Middle frontal gyrus (tissue), 1 donor: Measurements from ENCODE around the gene RAD51B.
"Not testable (repeated sequence)": the region's sequence is repeated elsewhere in the genome, so short reads cannot be mapped to it uniquely, and the experiment has no call there.

ENCODE experiments used
- DNase-seq: peaks from one replicate; pipeline ENCODE4 v3.0.0-alpha.2; 2015; ENCODE audit warnings: low spot score; ENCODE audit errors: extremely low spot score

RAD51B gene

DNA sequence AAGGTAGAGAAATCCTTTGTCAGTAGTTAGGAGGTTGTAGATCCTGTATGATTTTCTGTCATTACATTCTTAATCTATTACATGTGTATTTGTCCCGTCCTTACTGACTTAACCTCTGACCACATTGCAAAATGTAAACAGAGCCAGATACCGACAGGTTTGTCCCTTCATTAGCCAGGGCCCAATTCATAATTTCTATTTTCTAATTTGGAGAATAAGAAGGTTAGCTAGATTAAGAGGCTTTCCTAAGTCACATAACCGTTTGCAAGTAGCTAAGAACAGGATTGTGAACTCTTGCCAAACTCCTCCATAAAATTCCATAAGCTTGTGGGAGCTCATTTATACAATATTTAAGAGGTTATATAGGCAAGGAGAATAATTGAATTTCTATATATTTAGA, 352.6 kb downstream of the RAD51B start:
- no peak for DNase-seq

DNA sequence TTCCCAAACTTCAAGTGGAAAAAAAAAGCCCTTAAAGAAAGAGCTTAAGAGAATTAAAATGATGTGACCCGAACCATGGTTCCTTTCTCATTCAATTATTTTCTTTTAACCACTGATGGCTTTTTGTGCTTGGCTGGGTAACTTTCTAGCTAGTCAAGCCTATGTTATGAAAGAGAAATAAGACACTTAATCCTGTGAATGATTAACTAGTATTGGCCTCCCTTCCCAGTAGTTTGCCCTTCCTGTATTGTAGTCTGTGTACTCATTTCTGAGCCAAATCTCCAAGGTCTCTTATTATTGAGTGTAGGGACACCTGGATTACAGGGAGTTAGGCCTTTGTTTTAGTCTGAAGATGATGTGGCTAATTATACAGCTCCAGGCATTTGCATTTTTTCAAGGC, 353.0 kb downstream of the RAD51B start:
- DNase-seq: no peak

DNA sequence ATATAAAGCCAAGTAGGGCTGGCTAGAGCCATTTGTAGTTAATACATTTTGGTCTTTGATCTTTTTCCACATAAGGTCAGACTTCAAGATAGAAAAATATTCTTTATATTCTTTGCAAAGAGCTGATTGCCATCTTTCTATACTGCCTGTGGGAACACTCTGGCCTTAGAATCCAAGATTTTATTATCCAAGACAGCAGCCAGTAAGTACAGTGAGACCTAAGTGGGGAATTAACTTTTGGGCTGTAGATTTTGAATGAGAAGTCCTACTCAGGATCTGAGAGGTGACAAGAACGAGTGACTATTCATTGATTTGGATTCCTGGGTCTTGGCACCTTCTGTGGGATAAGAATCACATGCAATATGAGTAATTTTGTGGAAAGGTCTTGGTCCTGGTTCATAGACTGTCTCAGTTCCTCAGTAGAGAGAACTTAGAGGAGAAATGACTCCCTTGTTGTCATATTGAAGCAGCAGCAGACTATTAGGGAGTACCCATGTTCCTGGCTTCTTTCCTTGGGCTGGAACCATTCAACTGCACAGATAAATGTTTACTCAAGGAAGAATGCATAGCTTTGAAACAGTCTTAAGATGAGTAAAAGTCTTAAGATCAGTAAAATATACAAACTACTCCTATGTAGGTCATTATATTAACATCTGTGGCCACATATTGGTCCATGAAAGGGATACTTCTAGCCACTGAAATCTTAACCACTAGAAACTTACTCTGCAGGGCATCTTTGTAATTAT, 353.8 kb downstream of the RAD51B start:
- DNase-seq: no peak

DNA sequence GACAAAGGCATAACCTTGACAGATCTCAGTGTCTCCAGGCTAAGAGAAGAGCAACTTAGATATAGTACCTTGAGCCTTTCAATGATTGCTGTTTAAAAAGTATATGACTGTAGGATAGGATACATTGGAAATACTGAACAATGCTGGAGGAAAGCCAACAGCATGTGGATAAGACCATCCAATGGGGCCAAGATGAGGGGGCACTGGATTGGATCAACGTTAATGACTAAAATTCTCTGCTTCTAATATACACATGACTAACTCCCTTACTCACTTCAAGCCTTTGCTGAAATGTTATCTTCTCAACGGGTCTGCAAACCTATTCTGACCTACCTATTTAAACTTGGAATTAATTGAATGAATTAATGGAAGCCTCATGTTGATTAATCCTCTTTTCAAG, 354.9 kb downstream of the RAD51B start:
- DNase-seq: no peak

DNA sequence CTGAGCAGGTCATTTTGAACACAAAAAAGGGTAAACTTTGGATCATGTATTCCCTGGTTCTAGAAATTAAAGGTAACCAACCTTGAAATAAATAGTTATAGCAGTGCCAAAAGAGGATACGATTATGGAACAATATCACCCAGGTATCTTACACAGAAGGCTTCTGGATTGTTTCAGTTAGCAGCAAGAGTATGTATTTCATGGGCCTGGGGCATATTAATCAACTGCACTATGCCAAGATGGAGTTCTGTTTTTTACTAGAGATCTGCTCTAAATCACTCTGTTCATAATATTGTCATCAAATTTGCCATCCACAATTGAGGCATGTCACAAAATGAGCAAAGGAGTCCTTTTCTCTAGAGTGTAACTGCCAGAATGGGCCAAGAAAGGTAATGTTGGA, 357.1 kb downstream of the RAD51B start:
- no peak for DNase-seq

DNA sequence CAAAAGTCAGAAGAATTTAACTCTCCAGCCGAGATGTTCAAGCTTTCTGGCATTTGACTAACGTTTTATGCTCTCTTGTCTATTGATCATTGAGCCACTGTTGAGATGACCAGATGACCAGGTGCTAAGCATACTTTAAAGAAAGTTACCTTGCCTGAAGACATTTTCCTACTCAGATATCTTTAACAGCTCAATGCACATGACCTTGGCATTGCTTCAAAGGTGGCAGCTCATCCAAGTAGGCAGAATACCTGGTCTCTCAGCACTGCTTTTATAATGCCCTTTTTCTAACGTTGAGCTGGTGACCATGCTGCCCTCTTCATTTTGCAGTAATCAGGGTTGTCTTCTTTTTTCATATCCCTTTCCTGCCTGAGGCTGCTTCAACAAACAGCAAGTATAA, 358.1 kb downstream of the RAD51B start:
- no peak for DNase-seq

DNA sequence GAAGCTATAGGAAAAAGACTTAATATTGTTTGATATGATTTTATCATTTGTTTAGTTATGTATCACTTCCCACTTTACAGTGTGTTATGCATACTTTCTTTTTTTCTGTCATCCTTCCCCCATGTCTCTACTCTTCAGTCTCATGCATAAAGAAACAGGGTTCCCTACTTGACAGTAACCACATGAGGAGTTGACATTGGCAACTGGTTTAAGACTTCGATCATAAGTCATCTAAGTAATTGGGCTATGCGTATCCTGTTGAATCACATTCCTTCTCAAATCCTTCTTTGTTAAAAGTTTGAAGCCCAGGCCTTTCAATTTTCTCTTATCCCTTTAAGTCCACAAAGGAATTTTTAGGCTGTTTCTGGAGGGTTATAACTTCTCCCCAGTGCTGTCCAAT, 358.7 kb downstream of the RAD51B start:
- no peak for DNase-seq

DNA sequence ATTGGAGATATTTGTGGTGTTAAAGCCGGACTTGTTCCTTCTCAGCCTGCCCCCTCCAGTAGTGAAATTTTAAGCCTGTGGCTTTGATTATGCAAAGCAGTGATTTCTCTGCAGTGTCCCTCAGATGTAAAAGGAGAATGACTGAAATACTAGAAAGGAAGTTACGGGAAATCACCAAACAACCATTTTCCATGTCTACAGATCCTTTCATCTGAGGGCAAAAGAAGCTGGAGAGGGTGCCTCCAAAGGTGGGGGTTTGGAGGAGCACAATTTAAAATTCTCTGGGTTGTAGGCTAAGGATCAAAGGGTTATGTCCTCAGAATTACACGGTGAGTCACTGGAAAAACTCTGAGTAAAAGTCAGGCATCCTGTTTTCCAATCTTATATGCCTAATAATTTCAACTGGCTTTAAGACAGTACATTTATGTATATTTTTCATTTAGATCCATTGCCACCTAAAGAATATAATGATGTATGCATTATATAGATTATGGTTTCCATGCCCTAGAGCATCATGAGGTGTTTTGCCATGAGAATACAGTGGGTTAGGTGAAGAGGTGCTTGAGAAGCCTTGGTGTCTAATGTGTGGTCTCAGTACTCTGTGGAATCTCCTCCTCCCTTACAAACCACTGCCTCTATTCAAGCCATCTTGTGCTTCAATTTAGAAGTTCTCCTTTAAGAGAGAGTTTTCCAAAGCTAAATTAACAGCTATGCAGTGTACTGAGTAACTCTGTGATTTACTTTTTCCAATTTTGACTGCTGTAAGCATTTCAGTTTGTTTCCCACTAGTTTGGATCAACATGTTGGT, 362.1 kb downstream of the RAD51B start:
- DNase-seq: no peak

DNA sequence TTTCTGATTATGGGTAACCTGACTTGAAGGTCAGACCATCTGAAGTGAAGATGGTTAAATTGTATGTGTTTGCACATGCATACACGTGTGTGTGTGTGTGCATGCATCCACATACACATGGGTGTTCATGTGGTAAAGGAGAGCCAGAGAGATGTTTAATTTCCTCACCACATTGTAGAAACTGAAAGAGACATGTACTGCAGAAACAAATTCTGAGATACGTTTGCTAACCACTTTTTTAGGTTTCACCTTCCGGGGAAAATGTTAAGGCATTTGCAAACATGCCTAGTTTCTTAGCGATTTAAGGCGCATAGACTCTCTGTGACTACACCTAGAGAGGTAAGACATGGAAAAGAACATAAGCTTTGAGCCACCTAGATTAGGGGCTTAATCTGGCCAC, 362.9 kb downstream of the RAD51B start:
- DNase-seq: no peak

DNA sequence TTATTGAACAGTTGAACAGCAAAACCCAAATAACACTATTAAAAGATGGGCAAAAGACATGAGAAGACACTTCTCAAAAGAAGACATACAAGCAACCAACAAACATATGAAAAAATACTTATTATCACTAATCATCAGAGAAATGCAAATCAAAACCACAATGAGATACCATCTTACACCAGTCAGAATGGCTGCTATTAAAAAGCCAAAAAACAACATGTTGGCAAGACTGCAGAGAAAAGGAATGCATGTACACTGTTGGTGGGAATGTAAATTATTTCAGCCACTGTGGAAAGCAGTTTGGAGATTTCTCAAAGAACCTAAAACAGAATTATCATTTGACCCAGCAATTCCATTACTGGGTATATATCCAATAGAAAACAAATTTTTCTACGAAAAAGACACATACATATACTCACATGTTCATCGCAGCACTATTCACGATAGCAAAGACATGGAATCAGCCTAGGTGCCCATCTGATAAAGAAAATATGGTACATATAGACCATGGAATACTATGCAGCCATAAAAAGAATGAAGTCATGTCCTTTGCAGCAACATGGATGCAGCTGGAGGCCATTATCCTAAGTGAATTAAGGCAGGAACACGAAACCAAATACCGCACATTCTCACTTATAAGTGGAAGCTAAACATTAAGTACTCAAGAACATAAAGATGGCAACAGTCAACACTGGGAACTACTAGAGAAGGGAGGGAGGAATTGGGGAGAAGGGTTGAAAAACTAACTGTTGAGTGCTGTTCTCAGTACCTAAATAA, 367.1 kb downstream of the RAD51B start:
- DNase-seq: not testable (repeated sequence)

DNA sequence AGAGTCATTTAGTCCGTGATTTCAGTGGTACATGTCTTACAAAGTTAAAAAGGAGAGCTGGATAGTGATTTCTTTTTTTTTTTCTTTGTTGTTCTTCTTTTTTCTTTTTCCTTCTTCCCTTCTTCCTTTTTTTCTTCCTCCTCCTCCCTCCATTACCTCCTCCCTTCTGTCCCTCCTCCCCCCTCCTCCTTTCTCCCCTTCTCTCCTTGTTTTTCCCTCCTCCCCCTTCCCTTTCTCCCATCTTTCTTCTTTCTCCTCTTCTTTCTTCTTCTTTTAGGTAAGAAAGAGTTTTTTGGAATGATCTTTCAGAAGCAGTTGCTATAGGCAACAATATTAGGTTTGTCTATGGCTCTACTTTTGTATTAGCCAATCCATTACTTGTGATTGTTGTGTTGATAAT, 368.6 kb downstream of the RAD51B start:
- no peak for DNase-seq

DNA sequence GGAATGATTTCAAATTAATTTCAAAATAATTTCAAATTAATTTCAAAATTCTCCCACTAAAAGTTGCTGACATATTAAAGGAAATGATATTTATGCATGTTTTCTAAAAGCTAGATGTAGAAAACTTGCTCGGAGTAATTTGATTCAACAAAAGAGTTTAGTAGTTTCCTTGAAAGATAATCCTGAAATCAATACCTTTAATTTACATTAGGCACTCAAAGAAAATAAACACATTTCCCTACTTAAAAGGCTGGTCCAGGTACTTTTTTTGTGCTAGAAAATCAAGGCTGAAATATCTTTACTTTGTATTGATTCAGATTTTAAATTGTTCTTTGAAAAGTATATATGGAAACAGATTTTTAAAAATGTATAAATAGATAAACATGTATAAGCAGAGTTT, 370.5 kb downstream of the RAD51B start:
- DNase-seq: no peak

DNA sequence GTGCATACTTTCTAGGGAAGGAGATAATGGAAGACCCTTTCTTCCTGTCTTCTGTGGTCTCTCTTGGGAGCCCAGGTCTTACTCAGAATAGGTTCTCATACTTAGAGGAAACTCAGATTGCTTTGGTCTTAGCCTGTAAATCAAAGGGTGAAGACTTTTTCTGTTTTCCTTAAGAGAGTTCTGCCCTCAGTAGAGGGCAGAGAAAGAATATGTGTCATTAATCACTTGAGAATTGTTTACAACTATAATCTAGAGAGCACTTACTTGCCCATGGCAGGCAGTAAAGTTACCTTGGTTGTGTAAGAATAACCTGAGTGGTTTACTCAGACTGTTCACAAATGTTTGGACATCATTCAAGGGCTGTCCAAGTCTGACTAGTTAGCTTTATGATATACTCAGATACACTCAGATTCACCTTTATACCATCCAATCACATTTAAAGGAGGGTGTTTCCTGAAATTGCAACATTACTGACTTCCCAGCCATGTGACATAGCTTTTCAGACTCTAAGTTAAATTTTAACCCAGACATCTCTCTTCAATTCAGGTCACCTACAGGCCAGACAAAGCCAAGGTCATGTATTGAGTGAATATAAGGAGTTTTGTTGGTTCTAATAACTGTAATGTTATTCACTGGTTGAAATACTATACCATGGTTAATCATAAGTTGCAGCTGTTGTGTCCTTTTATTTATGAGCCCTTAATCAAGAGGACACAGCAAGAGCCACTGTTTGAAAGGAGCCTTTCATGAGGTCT, 372.2 kb downstream of the RAD51B start:
- DNase-seq: no peak

DNA sequence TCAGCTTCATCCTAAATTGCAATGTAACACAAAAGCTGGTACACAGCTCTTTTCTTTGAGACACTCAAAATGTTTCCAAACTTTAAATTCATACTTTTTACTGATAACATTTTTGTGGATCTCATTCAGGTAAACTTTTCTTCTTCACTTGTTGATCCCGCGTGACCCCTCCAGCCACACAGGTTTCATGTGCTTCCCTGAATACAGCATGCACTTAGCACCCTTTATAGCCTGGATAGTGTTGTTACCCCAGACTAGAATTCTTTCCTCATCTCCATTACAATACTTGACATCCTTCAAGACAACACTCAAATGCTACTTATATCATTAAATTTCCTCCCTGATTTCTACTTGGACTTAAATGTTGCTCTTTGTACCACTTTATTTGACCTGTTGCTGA, 373.4 kb downstream of the RAD51B start:
- no peak for DNase-seq

DNA sequence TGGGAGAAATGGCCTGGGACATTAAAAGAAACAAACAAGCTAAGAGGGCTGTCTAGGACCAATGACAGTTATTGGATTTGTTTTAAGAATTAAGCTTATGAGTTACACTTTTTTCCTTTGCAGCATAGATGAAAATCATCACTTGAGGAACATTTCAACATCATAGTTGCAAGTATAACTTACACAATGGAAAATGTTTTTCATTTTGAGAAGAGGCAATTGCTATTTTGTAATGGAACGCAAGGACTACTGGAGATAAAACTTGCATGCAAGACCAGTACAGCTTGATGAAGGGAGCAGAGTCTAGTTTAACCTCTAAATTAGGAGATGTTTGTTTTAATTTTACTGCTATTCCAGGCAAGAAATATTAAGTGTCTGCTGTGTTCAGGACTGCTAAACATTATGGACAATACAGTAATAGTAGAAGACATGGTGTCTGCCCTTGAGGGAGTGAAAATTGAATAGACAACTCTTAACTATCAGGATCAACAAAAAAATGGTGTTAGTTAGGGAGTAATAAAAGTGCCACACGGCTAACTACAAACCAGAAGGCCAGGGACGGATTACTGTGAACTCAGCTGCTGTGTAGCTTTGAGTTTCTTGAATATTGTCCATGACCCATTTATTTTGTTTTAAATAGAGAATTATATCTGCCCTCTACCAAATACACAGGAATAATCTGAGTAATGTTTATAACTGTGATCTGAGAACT, 374.5 kb downstream of the RAD51B start:
- DNase-seq: no peak

DNA sequence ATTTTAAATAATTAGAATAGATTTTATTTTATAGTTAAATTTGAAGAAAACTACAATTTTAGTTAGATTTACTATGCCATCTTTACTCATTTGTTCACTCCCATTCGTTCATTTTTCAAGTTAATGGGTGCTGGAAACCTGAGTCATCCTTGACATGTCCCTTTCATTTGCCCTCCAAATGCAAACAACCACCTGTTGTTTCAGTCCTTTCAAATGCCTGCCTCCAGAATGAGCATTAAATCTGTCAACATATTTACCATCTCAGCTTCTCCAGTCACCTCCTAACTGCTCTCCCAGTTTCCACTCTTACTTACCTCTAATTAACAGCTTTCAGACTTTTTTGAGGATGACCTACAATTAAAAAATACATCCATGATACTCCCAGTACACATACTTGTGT, 375.5 kb downstream of the RAD51B start:
- DNase-seq: no peak

DNA sequence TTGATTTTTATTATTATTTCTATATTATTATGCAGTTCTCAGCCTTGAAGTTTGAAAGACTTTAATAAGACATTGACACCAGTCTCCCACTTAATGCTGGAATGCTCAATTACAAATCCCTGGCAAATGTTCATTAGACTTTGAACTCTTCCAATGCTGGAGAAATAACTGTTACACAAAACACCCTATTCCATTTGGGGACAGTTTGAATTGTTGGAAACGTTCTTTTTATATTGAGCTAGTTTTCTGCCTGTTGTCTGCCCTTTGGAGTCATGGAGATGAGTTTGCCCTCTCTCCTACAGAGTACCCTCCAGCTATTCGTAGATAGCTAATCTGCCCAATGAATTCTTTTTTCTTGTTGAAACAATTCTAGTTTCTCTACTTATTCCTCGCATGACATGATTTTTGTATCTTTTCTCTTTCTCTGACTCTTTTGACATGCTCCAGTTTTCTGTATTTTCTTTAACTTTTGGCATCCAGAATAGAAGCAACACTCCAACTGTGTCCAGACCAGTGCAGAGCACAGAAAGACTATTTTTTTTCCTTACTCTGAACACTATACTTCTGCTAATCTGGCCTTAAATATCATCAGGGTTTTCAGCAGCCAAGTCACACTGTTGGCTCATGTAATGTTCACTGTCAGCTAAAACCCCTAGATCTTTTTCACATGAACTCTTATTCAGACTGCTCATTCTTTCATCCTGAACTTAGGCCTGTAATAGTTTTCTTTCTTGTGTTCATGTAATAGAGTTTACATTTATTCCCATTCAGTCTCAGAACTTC, 379.3 kb downstream of the RAD51B start:
- DNase-seq: no peak

DNA sequence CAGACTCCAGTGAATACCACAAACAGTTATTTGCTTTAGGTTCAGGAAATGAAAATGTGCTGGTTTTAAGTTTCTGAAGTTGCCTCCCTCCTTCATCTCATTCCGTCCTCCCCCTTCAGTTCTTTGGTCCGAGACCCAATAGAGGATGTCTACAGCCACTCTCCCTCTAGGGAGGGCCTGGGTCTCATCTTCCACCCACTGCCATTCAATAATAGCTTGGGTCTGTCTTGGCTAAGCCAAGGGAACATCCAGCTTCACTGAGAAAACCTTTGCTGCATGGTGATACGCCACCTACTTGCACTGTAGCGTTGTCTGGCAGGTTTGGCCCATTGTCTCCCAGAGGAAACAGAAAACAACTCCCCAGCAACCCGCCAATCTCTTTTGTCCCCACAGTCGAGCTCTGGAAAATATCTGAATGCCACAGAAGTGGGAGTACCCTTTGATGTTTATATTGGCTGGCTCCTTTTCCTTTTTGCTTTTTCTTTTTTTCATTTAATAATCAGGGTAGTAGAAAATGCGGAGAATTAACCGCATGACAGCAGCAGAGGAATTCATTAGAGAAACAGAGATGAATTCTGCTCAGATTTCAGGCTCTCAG, 380.1 kb downstream of the RAD51B start:
- no peak for DNase-seq

DNA sequence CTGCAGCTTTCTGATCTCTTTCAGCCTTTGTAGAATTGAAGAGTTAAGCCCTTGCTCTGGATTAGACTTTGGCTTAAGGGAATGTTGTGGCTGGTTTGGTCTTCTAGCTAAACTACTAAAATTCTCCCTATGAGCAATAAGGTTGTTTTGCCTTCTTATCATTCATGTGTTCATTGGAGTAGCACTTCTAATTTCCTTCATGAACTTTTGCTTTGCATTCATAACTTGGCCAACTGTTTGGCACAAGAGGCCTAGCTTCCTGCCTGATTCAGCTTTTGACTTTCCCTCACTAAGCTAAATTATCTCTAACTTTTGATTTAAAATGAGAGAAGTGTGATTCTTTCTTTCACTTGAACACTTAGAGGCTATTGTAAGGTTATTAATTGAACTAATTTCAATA, 384.3 kb downstream of the RAD51B start:
- DNase-seq: no peak

DNA sequence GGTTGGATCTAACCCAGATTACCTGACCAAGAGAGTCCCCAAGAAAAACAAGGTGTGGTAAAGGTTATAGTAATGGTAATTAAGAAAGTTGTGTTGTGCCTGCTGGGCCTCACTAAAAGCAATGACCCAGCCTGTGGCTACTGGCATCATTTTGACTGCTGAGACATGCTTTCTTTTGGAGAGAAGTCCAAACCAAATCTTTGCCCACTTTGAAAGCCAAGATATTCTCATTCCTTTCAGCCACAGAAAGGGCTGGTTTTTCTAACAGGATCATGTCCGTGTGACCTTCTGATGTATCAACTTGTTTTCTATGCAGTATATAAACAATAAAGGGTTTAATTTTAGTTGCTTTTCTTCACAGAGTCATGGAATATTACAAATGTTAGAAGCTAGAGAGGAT, 388.6 kb downstream of the RAD51B start:
- no peak for DNase-seq
